Suppressor macrophage treated with lipopolysaccharide for 4 hours (primary cell): Measurements from ENCODE around the gene SPC24.
"Not testable (repeated sequence)": the region's sequence is repeated elsewhere in the genome, so short reads cannot be mapped to it uniquely, and the experiment has no call there.

Experiments used
- DNase-seq: peaks from one replicate; pipeline ENCODE4 v3.0.0-alpha.2; 2020

The SPC24 gene

DNA sequence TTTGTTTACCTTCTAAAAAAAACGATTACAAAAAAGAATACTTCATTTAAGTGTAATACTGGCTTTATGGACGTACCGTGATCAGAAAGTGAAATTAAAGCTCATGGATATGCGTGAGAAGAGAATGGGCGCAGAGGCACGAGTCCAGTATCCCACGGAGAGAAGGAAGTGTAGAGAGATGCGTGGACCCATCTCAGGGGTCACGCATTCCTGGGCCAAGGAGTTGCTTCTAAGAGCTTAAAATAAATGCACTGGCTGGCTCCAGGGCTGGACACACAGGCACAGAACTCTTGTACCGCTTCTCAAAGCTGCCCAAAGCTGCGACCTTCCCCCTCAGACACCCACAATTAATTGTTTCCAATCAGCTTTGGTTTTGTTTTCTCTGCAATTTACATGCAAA, 8.7 kb upstream of the SPC24 start:
- DNase-seq, result no peak

DNA sequence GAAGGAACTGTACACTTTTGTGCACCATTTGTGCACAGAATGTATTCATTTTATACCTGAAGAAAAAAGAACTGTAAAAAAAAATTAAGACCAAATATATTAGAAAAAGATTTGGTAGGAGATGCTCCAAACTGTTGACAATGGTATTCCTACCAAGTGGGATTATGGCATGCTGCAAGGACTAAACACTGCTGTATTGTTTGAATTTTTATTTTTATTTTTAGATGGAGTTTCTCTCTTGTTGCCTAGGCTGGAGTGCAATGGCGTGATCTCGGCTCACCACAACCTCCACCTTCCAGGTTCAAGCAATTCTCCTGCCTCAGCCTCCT, 4.8 kb upstream of the SPC24 start:
- not testable (repeated sequence) for DNase-seq

DNA sequence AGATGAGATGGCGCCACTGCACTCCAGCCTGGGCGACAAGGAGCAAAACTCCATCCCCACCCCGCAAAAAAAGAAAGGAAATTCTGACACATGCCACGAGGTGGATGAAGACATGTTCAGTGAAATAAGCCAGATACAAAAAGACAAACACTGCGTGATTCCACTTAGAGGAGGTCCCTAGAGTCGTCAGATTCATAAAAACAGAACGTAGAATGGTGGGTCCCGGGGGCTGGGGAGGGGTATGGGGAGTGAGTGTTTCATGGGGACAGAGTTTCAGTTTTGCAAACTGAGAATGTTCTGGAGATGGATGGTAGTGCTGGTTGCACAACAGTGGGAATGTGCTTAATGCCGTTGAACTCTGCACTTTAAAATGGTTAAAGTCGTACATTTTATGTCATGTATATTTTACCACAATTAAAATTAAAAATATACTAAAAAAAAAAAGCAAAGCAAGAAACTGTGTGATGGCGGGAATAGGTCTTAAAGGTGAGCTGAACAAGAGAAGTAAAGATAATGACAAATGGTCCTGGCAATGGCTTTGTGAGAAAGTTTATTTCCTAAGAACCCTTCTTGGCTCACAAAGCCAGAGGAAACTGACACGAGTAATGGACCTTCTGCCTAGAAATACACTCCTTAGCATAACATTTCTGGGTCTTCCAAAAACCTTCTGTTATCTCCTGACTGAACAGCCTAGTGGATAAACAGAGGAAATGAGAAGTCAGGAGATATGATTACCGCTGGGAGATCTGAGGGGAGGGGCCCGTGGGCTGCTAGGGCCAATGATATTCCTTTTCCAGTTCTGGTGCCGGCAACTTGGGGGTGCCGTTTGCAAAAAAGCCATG, 4.2 kb upstream of the SPC24 start:
- no peak for DNase-seq

DNA sequence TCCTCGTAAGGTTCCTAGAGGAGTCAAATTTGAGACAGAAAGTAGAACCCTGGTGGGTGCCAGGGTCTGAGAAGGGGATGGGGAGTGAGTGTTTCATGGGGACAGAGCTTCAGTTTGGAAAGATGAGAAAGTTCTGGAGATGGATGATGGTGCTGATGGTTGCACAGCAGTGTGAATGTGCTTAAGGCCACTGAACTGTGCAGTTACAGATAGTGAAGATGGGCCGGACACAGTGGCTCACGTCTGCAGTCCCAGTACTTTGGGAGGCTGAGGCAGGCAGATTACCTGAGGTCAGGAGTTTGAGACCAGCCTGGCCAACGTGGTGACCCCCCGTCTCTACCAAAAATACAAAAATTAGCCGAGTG, 917 bp downstream of the SPC24 start:
- DNase-seq, result no peak

DNA sequence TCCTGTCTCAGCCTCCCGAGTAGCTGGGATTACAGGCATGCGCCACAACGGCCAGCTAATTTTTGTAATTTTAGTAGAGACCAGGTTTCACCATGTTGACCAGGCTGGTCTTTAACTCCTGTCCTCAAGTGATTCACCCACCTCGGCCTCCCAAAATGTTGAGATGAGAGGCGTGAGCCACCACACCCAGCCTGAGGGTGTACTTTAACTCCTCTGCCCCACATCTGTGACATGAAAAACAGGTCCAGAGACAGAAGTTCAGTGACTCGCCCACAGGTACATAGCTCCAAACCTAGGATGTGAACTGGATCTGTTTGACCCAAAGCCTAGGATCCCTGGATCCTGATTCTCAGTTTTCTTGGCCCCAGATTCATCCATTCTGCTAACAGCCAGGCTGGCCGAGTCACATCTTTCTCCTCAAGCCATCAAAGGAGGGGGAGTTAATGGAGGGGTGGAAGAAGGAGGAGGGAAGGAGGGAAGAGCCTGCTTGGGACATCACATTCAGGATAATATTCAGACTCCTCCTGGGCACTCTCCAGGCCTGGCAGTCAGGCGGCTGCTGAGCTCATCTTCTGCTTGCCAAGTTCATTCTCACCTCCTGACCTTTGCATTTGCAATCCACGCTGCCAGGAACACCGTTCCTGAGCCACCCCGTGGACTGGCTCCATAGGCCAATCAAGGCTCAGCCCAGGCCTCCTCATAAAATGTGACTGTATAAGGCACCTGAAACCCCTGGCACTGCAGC, 3.1 kb downstream of the SPC24 start:
- DNase-seq, result no peak

DNA sequence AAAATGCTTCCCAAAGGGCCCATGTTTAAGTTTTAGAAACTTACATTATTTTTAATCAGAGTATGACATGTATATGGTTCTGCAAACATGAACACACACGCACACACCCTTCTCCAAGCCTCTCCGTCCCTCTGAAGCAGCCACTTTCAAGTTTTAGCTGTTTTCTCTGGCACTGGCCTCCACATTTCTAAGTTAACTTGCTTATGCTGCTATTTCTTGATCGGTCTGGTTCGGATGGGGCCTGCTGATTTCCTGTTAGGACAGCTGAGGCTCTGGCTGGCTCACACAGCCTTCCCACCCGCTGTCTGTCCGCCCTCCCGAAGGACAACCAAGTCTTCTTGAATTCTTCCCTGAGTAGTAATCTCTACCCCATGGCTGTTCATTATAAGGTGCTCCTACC, 4.4 kb downstream of the SPC24 start:
- no peak for DNase-seq

DNA sequence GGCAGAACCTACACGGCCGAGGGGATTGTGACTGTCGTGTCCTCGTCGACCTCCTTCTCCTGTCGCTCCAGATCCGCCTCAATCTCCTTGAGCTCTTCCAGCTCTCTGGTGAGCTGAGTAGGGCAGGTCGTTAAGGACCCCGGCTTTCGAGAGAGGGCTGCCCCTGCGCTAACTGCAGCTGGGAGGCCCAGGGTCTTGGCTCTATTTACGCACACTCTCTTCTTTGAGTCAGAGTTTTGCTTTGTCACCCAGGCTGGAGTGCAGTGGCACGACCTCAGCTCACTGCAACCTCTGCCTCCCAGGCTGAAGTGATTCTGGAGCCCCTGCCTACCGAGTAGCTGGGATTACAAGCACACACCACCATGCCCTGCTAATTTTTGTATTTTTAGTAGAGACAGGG, 7.6 kb downstream of the SPC24 start:
- DNase-seq, result no peak

DNA sequence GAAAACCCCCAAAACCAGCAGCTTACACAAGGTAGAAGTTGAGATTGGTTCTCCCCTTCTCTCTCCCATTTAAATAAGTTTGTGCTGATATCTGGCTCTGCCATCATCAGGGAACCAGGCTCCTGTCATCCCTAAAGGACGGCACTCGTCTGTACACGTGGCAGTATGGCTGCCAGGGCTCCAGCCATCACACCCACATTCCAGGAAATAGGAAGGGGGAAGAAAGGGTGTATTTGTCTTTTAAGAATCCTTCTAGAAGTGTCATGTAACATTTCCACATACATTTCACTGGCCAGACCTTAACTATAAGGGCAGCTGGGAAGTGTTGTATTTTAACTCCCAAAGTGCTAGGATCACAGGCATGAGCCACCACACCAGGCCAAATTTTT, 10.1 kb downstream of the SPC24 start:
- DNase-seq, result no peak

DNA sequence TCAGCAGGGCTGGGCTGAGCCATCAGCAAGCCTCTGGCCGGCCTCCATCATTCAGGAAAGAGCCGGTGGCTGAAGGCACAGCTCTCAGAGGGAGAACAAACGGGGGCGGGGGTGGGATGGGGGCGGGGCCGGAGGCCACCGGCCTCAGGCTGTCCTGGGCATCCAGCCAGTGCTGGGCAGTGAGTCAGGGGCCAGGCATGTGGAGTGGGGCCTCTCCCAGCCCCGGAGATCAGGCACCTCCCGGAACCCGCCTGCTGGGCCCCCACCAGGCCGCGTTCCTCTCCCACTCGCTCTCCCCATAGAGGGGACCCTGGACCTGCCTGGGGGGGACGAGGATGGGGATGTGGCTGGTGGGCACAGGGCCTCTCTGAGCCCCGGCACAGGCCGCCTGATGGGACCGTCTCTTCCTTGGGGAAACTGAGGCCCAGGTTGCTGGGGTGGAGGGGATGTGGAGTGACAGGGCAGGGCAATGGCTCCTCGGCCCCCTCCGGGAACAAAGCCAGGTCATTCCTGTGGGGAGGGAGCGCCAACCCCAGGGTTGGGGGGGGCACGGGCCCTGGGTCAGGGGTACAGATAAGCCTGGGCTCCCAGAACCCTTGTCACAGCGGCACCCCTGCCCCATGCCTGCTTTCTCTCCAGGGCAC, 12.9 kb downstream of the SPC24 start:
- DNase-seq, result peak; percentile 41

DNA sequence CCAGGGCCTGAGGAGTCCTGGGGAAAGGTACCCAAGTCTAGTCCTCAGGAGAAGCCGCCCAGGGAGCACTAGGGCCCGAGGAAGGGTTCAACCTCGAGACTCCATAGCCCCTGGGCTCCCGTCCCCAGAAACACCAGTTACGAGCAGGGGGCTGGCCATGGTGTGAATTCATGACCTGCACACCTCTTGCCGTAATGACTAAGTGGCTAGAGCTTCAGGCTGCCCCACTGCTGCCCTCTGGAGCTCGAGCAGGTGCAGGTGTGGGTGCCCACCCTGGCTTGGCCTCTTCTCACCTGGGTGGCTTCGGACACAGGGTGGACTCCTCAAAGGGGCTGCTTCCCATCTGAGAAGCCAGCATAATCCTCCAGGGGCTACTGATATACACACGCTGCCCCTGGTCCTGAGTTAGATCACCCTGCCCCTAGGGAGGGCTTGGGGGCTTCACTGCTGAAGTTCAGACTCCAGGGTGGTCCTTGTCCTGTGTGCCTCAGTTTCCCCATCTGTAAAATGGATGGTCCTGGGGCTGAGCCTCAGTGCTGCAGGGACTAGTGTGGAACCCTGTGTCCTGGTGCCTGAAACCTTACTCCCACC, 13.6 kb downstream of the SPC24 start:
- no peak for DNase-seq

DNA sequence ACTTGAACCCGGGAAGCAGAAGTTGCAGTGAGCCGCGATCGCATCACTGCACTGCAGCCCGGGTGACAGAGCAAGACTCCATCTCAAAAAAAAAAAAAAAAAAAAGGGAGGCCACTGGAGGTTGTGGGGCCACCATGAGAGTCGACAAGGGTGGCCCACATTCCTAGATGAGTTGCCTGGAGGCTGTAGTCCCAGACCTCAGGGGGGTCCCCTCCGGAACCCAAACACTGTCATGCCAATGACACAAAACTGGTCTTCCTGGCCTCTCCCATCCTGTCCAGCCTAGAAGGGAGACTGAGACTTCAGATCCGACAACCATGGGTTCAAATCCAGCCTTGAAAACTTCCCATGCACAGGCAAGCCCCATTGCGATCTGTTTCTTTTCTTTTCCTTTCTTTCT, 14.7 kb downstream of the SPC24 start:
- no peak for DNase-seq

DNA sequence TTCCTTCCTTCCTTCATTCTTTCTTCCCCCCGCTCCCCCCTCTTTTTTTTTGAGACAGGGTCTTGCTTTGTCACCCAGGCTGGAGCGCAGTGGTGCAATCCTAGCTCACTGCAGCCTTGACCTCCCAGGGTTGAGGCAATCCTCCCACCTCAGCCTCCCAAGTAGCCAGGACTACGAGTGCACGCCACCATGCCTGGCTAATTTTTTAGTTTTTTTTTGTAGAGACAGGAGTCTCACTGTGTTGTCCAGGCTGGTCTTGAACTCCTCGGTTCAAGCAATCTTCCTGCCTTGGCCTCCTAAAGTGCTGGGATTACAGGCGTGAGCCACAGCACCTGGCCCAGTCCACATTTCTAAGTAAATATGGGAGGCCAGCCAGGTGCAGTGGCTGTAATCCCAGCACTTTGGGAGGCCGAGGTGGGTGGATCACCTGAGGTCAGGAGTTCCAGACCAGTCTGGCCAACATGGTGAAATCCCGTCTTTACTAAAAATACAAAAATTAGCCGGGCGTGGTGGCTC, 15.5 kb downstream of the SPC24 start:
- DNase-seq, result not testable (repeated sequence)

DNA sequence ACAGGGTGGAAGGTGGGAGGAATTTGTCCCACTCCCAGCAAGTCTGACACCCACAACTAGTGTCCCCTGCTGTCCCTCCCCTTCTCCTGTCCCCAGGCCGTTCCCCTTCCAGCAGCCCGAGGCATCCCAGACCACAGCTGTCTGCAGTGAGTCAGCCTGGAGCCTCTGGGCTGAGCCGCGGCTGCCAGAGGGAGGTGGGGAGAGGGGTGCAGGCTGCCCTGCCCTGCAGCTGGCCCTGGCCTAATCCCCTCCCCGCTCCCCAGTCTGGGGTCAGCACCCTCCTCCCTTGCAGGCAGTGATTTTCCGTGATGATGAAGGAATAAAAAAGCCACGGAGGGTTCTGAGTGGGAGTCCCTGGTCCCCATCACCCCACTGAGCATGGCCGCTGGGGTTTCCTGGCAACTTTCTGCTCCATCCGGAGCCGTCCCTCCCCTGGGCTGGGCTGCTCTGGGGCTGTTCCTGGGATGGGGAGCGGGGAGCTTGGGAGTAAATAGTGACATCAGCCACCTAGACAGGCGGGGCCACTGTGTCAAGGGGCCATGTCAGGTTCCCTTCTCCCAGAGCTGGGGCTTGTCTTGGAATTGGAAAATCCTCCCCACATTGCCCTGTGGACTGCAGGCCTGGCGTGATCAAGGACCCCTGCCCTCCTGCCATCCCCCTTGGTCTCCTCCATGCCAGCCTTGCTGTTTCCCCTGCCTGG, 16.8 kb downstream of the SPC24 start:
- DNase-seq, result peak; percentile 57

DNA sequence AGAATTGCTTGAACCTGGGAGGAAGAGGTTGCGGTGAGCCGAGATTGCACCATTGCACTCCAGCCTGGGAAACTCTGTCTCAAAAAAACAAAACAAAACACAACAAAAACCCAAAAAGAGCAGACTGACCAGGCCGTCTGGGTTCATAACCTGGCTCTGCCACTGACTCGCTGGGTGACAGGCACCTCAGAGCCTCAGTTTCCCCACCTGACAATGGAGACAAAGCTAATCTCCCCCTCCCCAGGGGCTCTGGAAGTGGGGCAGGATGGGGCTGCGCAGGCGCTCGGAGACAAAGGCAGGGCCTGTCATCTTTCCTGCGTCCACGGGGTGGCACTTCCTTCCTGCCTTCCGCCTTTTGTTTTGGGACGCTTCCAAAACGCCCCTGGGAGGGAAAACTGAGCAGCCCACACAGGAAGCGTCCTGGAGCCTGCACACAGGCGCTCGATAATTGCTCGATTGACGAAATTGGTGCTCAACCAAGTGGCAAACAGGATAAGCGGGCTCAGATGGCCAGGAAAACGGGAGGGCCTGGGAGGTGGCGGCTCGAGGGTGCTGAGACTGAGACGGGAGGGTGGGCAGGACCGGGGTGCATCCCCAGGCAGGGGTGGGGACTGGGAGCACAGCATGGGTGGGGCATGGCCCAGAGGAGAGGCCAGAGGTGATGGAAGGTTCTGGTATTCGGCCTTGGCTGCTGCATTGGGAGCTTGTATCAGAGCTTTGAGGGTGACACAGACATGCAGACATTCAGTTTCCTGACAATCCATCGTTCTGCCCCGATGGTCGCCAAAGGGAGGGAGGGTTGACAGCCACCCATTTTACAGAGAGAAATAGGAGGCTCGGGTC, 17.8 kb downstream of the SPC24 start:
- peak; percentile 57 for DNase-seq

DNA sequence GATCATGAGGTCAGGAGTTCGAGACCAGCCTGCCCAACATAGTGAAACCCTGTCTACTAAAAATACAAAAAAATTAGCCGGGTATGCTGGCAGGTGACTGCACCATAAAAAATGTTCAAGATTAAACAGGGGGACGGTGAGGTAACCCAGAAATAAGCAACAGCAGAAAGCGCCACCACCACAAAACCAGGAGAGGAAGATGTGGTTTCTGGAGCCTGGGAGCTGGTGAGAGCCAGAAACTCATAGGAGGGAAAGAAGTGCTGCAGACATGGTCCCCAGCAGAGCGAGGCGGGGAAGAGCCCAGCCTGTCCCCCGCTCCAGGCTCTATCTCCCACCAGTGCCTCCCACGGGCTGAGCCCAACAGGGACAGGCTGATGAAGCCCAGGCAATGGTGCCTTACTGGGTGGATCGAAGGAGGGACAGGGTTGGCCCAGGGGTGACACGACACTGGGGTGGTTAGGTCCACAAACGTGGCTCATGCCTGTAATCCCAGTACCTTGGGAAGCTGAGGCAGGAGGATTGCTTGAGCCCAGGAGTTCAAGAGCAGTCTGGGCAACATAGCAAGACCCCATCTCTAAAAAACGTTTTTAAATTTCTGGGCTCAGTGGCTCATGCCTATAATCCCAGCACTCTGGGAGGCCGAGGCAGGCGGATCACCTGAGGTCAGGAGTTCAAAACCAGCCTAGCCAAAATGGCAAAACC, 19.0 kb downstream of the SPC24 start:
- DNase-seq, result no peak

DNA sequence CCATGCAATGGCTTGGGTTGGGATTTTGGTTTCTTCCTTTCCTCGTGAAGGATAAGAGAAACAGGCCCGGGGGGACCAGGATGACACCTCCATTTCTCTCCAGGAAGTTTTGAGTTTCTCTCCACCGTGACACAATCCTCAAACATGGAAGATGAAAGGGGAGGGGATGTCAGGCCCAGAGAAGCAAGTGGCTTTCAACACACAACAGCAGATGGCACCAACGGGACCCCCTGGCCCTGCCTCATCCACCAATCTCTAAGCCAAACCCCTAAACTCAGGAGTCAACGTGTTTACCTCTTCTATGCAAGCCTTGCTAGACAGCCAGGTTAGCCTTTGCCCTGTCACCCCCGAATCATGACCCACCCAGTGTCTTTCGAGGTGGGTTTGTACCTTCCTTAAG, 24.1 kb downstream of the SPC24 start:
- DNase-seq, result no peak

DNA sequence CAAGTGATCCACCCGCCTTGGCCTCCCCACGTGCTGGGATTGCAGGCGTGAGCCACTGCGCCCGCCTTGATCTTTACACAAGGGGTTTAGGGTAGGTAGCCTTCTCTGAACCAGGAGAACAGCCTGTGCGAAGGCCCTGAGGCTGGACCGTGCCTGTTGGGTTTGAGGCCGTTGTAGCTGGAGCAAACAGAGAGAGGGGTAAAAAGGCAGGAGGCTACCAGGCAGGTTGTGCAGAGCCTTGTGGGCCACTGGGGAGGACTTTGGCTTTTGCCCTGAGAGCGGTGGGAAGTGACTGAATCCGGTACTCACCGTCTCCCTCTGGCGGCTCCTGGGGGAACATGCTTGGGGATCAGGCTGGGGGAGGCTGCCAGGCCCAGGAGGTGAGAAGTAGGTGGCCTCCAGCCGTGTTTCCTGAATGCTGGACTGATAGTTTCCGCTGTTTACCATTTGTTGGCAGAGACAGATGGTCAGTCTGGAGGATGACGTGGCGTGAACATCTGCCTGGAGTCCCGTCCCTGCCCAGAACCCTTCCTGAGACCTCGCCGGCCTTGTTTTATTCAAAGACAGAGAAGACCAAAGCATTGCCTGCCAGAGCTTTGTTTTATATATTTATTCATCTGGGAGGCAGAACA, 24.6 kb downstream of the SPC24 start:
- DNase-seq, result peak; percentile 71

DNA sequence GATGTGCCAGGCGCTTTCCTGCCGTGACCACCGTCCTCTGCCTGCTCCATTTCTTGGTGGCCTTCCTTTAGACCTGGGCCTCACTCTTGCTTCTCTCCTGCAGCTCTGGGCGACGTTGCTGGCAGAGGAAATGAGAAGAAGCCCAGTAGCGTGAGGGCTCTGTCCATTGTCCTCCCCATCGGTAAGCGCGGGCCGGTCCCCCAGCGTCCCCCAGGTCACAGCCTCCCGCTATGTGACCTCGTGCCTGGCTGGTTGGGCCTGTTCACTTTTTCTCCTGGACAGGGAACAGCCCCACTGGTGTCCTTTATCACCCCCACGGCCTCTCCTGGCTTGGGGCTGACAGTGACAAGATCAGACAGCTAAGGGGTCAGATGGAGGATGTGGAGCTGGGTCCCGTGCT, 27.7 kb downstream of the SPC24 start:
- DNase-seq, result no peak

DNA sequence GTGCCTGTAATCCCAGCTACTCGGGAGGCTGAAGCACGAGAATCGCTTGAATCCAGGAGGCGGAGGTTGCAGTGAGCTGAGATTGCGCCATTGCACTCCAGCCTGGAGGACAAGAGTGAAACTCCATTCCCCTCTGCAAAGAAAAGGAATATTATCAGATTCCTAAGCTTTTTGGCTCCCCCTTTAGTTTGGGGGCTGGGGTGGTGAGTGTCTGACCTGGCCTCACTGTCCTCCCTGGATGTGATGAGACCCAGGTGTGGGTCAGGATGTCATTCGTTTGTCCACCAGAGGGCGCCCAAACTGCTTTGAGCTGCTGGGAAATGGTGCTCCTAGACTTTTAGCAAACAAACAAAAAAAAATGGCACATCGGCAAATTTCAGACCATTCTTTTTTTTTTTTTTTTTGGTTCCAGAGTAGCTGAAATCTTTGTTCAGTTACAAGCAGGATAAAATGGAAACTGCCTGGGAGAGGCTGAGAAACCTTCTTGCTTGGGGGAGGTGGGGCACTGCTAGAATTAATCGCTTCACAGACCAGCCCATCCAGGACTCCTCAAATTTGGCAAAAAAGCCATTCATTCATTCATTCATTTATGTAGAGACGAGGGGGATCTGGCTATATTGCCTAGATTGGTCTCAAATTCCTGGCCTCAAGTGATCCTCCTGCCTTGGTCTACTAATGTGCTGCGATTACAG, 29.4 kb downstream of the SPC24 start:
- DNase-seq, result peak; percentile 79

DNA sequence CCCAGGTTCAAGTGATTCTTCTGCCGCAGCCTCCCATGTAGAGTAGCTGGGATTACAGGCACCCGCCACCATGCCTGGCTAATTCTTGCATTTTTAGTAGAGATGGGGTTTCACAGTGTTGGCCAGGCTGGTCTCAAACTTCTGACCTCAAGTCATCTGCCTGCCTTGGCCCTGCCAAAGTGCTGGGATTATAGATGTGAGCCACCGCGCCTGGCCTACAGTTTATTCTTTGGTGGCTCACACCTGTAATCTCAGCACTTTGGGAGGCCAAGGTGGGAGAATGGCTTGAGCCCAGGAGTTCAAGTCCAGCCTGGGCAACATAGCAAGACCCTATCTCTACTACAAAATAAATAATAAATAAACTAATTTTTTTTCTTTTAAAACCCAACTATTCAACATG, 31.4 kb downstream of the SPC24 start:
- not testable (repeated sequence) for DNase-seq
